Muscle layer of colon (tissue), 2 donors: Measurements from ENCODE around the gene TTLL10.

Experiments
- H3K27ac ChIP-seq: one replicate; pipeline ENCODE4 v1.7.0; 2013; ENCODE audit warnings: low read depth, mild to moderate bottlenecking, low read length, moderate library complexity
- H3K27me3 ChIP-seq, 2 donors: one replicate each; pipeline ENCODE4 v1.7.0; 2013; ENCODE audit warnings: low read length in 2 of 2, mild to moderate bottlenecking in 2 of 2; ENCODE audit not compliant: insufficient read depth in 2 of 2, control insufficient read depth in 1 of 2
- H3K36me3 ChIP-seq: one replicate; pipeline ENCODE4 v1.7.0; 2013; ENCODE audit warnings: mild to moderate bottlenecking, low read length; ENCODE audit not compliant: insufficient read depth
- H3K4me1 ChIP-seq: one replicate; pipeline ENCODE4 v1.7.0; 2013; ENCODE audit warnings: mild to moderate bottlenecking, low read length; ENCODE audit not compliant: insufficient read depth
- H3K4me3 ChIP-seq, 2 donors: one replicate each; pipeline ENCODE4 v1.7.0; 2013; ENCODE audit warnings: low read length in 2 of 2, low read depth in 1 of 2, mild to moderate bottlenecking in 1 of 2, moderate library complexity in 1 of 2
- H3K9ac ChIP-seq: one replicate; pipeline ENCODE4 v1.7.0; 2013; ENCODE audit warnings: low read length
- H3K9me3 ChIP-seq: one replicate; pipeline ENCODE4 v1.7.0; 2013; ENCODE audit warnings: mild to moderate bottlenecking, low read length
- donor health status: abdominal sarcoma.
- donor health status: Adenocarcinoma of cecum.

TTLL10 gene

GRCh38 chr1:1207571-1207892, 33.9 kb downstream of the TTLL10 start:
- Histone ChIP-seq H3K27me3 (peaks cover 9 to 49% of the 10 kb centered on the region in 2 donors), H3K4me1 (no peaks in the 10 kb centered on the region), H3K36me3 (no peaks in the 10 kb centered on the region), H3K4me3 (no peak overlapping the region), H3K9ac (no peak overlapping the region), H3K27ac (no peak overlapping the region), H3K9me3 (no peaks in the 10 kb centered on the region)

DNA sequence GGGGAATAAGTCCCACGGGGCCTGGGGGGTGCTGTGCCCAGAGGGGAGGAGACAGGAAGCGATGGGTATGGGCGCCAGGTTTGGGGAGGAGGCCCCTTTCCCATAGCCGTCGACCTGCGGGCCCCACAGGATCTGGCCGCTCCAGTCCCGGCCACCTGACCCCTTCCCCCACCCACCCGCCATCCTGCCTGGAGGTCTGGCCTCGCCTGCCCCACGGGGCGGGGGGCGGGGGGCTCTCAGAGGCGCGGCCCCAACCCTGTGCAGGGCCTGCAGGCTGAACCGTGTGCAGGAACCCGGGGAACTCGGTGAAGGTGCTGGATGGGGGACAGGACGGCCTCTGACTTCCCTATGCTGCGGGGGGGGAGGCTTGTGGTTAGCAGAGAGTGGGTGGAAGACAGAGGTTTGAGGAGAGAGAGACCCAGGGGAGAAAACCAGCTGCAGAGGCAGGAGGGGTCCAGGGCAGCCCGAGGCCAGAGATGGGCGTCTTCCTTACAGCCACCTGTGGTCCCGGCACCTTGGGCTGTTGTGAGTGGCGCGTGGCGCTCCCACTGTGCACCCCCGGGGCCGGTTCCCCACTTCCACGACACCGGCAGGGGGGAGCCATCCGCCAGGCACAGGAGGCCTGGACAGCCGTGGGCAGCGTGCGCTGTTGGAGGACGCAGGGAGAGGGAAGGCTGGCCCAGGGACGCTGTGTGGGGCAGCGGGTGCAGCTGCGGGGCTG, 35.2 kb downstream of the TTLL10 start:
- Histone ChIP-seq H3K27ac (no peak overlapping the region), H3K27me3 (peaks cover 9 to 39% of the 10 kb centered on the region in 2 donors), H3K9me3 (no peaks in the 10 kb centered on the region), H3K9ac (no peak overlapping the region), H3K36me3 (no peaks in the 10 kb centered on the region), H3K4me3 (no peak overlapping the region), H3K4me1 (no peaks in the 10 kb centered on the region)

DNA sequence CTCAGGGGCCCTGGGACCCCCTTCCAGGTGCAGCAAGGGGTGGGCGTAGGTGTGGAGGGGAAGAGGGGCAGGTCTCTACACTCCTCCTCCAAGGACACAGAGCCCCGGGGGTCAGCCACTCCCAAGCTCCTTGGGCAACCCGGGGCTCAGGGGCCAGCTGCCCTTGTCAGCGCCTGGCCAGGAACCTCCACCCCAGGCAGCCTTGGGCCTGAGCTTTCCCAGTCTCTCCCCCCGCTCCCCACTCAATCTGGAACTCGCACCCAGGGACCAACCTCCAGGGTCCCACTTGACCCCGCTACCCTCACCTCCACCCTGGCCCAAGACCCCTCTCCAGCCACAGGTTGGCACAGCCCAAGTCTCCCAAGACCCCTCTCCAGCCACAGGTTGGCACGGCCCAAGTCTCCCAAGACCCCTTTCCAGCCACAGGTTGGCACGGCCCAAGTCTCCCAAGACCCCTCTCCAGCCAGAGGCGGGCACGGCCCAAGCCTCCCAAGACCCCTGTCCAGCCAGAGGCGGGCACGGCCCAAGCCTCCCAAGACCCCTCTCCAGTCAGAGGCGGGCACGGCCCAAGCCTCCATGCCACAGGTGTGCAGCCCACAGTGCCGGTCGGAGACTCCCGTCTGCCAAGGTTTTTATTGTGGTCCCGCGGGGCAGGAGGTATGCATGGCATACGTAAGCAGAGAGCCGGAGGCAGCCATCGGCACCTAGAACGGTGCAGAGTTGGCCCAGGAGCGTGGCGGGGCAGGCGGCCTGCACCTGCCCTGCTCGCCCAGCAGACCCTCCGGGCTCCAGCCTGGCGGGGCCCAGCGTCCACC, 37.3 kb downstream of the TTLL10 start:
- Histone ChIP-seq H3K27ac (no peak overlapping the region), H3K4me3 (no peak overlapping the region), H3K27me3 (peaks cover 9 to 26% of the 10 kb centered on the region in 2 donors), H3K4me1 (no peaks in the 10 kb centered on the region), H3K9me3 (no peaks in the 10 kb centered on the region), H3K36me3 (no peaks in the 10 kb centered on the region), H3K9ac (no peak overlapping the region)

- Histone ChIP-seq H3K9ac (no peak overlapping the region), H3K4me1 (no peaks in the 10 kb centered on the region), H3K4me3 (no peak overlapping the region), H3K27me3 (peaks cover 6 to 17% of the 10 kb centered on the region in 2 donors), H3K27ac (no peak overlapping the region), H3K36me3 (peaks cover 4% of the 10 kb centered on the region), H3K9me3 (no peaks in the 10 kb centered on the region)
Measured at GRCh38 chr1:1211541-1212441, 38.1 kb downstream of the TTLL10 start.

DNA sequence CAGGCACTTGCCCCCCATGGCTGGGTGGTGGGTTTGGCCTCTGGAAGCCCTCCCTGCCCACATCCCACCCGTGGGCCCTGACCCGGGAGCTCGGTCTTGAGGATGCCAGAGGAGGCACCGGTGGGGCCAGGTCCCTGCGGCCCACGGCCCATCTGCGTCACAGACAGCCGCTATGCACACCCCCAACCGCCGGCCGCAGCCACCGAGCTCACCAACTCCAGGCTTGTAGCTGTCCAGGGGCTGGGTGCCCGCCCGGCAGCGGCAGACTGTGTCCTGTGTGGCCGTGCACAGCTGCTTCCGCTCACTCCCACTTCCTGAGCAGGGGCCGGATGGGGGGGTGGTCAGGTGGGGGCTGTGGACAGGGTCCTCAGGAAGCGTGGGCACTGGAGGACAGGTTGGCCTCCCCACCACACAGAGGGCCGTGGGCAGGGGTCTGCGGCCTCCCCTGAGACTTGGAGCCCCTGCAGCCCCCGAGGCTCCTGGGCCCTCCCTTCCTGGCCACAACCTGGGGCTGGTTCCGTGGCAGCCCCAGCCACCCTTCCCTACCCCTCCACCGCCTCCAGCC, 39.2 kb downstream of the TTLL10 start:
- H3K9me3 ChIP-seq: no peaks in the 10 kb centered on the region
- H3K27me3 ChIP-seq: peaks cover 0 to 7% of the 10 kb centered on the region in 2 donors
- no peaks in the 10 kb centered on the region for H3K4me1 ChIP-seq
- H3K27ac ChIP-seq: no peak overlapping the region
- H3K36me3 ChIP-seq: peaks cover 13% of the 10 kb centered on the region
- H3K4me3 ChIP-seq: no peak overlapping the region
- H3K9ac ChIP-seq: no peak overlapping the region

DNA sequence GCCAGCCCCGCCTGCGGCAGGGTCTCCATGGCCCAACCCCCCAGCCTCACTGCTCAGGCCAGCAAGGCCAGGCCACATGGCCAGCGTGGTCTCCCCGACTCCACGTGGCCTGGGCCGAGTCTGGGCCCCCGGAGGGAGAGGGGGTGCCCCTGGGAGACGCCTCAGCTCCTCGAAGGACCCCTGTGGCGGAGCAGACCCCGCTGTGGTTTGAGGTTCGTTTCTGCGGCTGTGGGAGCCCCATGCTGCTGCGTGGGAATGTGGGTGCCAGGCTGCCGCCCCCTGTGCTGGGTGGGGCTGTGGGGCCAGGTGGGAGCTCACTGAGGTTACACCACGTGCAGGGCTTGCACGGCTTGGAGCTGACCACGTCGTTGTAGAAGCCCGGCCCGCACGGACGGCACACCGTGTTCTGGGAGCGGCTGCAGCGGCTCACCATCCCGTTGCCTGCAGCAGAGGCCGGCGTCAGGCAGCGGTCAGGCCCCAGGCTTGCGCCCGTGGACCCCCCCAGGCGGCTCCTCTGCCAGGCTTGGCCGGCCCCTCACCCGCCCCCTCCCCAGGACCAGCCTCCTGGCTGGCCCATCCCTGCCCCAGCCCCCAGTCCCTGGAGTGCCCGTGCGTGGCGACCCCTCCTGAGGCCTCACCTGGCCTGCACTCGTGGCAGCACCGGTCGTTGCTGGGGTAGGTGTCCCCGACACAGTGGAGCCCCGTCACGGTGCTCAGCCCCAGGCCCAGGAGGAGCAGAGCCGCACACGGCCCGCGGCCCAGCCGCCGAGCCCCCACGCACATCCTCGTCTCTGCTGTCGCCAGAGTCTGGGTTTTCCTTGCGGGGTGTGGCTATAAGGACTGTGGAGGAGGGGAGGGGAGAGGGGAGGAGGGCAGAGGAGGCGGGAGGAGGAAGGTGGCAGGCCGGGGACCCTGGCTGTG, 39.9 kb downstream of the TTLL10 start, which contains the start of gene TNFRSF4:
Gene TNFRSF4 (minus strand): TSS at position 809 of the 921 bp plus-strand sequence. CDS start 26 bp downstream, at position 783.
- Histone ChIP-seq H3K9me3 (no peaks in the 10 kb centered on the region), H3K4me1 (no peaks in the 10 kb centered on the region), H3K4me3 (no peak within 1 kb of the TSS), H3K36me3 (peaks cover 16% of the 10 kb centered on the region), H3K27me3 (peaks cover 0 to 1% of the 10 kb centered on the region in 2 donors), H3K27ac (no peak within 1 kb of the TSS), H3K9ac (no peak within 1 kb of the TSS)

DNA sequence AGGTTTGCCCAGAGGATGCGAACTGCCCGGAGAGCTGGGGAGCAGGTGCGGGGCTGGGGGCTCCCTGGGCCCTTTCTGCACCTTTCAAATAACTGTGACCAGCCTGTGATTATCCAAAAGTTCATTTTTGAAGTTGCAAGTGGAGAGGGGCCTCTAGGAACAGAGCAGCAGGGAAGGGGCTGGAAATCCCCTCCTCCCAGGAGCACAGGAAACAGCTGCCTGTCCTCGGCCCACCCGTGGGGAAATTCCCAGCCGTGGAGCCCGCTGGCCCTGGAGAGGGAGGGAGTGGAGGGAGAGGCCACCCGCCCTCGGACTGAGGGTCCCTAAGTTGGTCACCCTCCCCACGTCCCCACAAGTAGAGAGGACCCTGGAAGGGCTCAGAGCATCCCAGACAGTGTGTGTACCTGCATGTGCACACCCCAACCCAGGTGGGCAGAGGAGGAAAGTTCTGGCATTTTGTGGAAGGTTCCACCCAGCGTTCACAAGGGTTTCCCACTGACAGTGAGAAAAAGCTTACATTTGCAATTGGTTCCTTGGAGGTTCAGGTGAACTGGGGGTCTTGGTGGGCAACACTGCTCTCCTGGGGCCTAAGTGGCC, 41.5 kb downstream of the TTLL10 start:
- Histone ChIP-seq H3K27me3 (no peaks in the 10 kb centered on the region), H3K27ac (no peak overlapping the region), H3K9ac (no peak overlapping the region), H3K36me3 (peaks cover 16% of the 10 kb centered on the region), H3K4me3 (no peak overlapping the region), H3K9me3 (no peaks in the 10 kb centered on the region), H3K4me1 (no peaks in the 10 kb centered on the region)

GRCh38 chr1:1215881-1216605, 42.4 kb downstream of the TTLL10 start:
- H3K4me1 ChIP-seq: no peaks in the 10 kb centered on the region
- H3K36me3 ChIP-seq: peaks cover 18% of the 10 kb centered on the region
- H3K9ac ChIP-seq: no peak overlapping the region
- H3K27me3 ChIP-seq: no peaks in the 10 kb centered on the region
- H3K27ac ChIP-seq: no peak overlapping the region
- H3K9me3 ChIP-seq: no peaks in the 10 kb centered on the region
- no peak overlapping the region for H3K4me3 ChIP-seq

GRCh38 chr1:1216770-1217620, 43.3 kb downstream of the TTLL10 start:
- Histone ChIP-seq H3K9me3 (no peaks in the 10 kb centered on the region), H3K9ac (no peak overlapping the region), H3K4me3 (no peak overlapping the region), H3K27ac (no peak overlapping the region), H3K27me3 (no peaks in the 10 kb centered on the region), H3K36me3 (peaks cover 21% of the 10 kb centered on the region), H3K4me1 (no peaks in the 10 kb centered on the region)
